ENCODE data around the gene PIGH. TPM values are rescaled to one million over a fixed set of nuclear protein-coding genes. Genes with fewer than 3 reads are reported as not detected.

Gene PIGH
- total RNA-seq, 1 donor from 2014 or later = 15.8 TPM

DNA sequence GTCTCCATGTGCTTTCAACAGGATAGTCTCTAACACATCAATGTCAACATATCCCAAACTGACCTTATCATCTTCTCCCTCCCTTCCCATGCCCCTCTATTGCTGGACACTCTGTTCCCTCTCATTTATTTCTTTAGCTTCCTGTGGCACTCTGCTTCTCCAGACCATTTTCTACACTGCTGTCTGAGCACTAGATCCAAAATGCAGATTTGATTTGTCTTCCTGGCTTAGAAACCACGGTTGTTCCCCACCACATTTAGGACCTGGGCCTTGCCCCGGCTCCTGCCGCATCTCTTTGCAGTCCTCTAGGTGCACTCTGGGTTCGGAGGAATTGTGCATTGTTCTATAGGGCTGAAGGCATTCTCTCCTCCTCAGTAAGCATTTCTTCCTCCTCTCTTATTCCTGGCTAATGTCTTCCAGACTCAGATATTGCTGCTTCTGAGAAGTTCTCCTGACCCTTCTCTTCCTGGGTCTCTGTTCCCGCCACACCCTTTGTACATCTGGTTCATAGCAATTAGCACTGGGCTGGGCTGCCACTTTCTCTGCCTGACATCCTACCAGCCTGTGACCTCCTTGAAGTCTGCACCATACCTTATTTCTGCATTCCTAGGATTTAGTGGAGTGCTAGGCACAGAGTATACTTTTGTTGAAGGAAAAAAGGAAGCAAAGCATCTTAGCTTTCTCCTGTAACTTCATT, 33.5 kb upstream of the PIGH start:
- Histone ChIP-seq H3K9me3 (ENCODE audit: low read depth) (no peaks in the 10 kb centered on the region), H3K27me3 (no peaks in the 10 kb centered on the region), H3K9ac (no peak overlapping the region), H2AFZ (replicated peaks) (no peak overlapping the region), H3K36me3 (no peaks in the 10 kb centered on the region), H4K20me1 (ENCODE audit: low read depth) (no peaks in the 10 kb centered on the region), H3K4me3 (no peak overlapping the region), H3F3A (ENCODE audit: low read depth) (no peaks in the 10 kb centered on the region), H3K4me2 (no peak overlapping the region), H3K27ac (no peak overlapping the region), H3K4me1 (no peaks in the 10 kb centered on the region), H3K79me2 (ENCODE audit: low read depth) (no peaks in the 10 kb centered on the region)
- Mint-ChIP-seq H3K27me3 (ENCODE audit: insufficient read depth, low read depth) (no peaks in the 10 kb centered on the region), H3K36me3 (peaks cover 11% of the 10 kb centered on the region), H3K27ac (no peak overlapping the region), H3K4me1 (no peaks in the 10 kb centered on the region), H3K9me3 (no peaks in the 10 kb centered on the region), H3K4me3 (no peak overlapping the region)
- no peak for DNase-seq (ENCODE audit: low spot score)
- TF ChIP-seq, protein P1, sequence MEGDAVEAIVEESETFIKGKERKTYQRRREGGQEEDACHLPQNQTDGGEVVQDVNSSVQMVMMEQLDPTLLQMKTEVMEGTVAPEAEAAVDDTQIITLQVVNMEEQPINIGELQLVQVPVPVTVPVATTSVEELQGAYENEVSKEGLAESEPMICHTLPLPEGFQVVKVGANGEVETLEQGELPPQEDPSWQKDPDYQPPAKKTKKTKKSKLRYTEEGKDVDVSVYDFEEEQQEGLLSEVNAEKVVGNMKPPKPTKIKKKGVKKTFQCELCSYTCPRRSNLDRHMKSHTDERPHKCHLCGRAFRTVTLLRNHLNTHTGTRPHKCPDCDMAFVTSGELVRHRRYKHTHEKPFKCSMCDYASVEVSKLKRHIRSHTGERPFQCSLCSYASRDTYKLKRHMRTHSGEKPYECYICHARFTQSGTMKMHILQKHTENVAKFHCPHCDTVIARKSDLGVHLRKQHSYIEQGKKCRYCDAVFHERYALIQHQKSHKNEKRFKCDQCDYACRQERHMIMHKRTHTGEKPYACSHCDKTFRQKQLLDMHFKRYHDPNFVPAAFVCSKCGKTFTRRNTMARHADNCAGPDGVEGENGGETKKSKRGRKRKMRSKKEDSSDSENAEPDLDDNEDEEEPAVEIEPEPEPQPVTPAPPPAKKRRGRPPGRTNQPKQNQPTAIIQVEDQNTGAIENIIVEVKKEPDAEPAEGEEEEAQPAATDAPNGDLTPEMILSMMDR (IDR thresholded peaks at IDR 0.05) = no peak
- TF ChIP-seq EZH2phosphoT487 (IDR thresholded peaks at IDR 0.05) (no peak), EZH2 (IDR thresholded peaks at IDR 0.05) (no peak)

DNA sequence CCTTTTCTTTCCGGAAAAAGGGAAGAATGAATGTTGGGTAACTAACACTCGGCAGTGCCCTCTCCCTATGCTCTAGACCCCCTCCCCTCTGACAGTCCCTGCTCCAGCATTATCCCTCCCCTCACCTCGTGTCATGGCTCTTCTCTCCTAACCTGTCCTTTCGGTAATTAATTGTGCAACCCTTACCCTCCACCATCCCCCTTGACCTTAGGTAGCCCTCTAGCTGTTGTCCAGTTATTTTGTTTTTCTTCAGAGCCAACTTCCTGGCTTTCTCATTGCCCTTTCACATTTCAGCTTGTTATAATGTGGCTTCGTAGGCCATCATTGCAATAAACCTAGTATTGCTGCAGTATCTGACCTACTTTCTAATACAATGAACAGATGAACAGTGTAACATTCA, 30.9 kb upstream of the PIGH start:
- Histone ChIP-seq H3K4me1 (no peaks in the 10 kb centered on the region), H2AFZ (replicated peaks) (no peak overlapping the region), H3K4me2 (no peak overlapping the region), H3K9me3 (ENCODE audit: low read depth) (no peaks in the 10 kb centered on the region), H3K4me3 (no peak overlapping the region), H3K79me2 (ENCODE audit: low read depth) (no peaks in the 10 kb centered on the region), H3K27ac (no peak overlapping the region), H3K9ac (no peak overlapping the region), H3K36me3 (no peaks in the 10 kb centered on the region), H4K20me1 (ENCODE audit: low read depth) (no peaks in the 10 kb centered on the region), H3K27me3 (no peaks in the 10 kb centered on the region), H3F3A (ENCODE audit: low read depth) (no peaks in the 10 kb centered on the region)
- peaks cover 11% of the 10 kb centered on the region for H3K36me3 Mint-ChIP-seq
- H3K4me1 Mint-ChIP-seq = no peaks in the 10 kb centered on the region
- no peak for DNase-seq (ENCODE audit: low spot score)
- no peak overlapping the region for H3K27ac Mint-ChIP-seq
- TF ChIP-seq, protein P1 (IDR thresholded peaks at IDR 0.05) = no peak
- TF ChIP-seq EZH2 (IDR thresholded peaks at IDR 0.05) (no peak), EZH2phosphoT487 (IDR thresholded peaks at IDR 0.05) (no peak)
- no peaks in the 10 kb centered on the region for H3K9me3 Mint-ChIP-seq
- H3K27me3 Mint-ChIP-seq (ENCODE audit: insufficient read depth, low read depth) = no peaks in the 10 kb centered on the region
- no peak overlapping the region for H3K4me3 Mint-ChIP-seq

DNA sequence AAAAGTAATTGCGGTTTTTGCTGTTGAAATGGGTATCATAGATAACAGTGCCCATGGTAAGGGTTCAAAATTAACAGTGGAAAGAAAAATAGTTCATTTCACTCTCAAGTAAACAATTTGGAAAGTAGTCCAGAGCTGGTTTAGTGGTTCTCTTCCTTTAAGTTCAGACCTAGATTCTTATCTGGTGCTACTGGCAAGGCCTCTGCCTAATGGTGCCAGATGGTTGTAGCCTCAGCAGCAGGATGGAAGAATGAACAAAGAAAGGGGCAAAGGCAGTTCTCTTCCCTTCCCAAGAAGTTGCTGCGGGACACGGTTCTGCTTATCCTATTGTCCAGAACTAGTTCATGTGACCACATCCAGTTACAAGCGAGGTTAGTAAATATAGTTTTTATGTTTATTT, 30.1 kb upstream of the PIGH start:
- no peak overlapping the region for H3K4me3 Mint-ChIP-seq
- no peak overlapping the region for H2AFZ ChIP-seq (replicated peaks)
- peaks cover 11% of the 10 kb centered on the region for H3K36me3 Mint-ChIP-seq
- no peak overlapping the region for H3K4me2 ChIP-seq
- DNase-seq (ENCODE audit: low spot score) = no peak
- H3K27ac ChIP-seq = no peak overlapping the region
- no peaks in the 10 kb centered on the region for H3K36me3 ChIP-seq
- H3K79me2 ChIP-seq (ENCODE audit: low read depth) = no peaks in the 10 kb centered on the region
- H3K27me3 Mint-ChIP-seq (ENCODE audit: insufficient read depth, low read depth) = no peaks in the 10 kb centered on the region
- H3K4me1 Mint-ChIP-seq = no peaks in the 10 kb centered on the region
- no peak overlapping the region for H3K4me3 ChIP-seq
- H3K4me1 ChIP-seq = no peaks in the 10 kb centered on the region
- no peaks in the 10 kb centered on the region for H3K9me3 Mint-ChIP-seq
- no peak overlapping the region for H3K9ac ChIP-seq
- no peaks in the 10 kb centered on the region for H3K27me3 ChIP-seq
- no peak overlapping the region for H3K27ac Mint-ChIP-seq
- H4K20me1 ChIP-seq (ENCODE audit: low read depth) = no peaks in the 10 kb centered on the region
- H3K9me3 ChIP-seq (ENCODE audit: low read depth) = no peaks in the 10 kb centered on the region
- no peaks in the 10 kb centered on the region for H3F3A ChIP-seq (ENCODE audit: low read depth)
- TF ChIP-seq EZH2phosphoT487 (IDR thresholded peaks at IDR 0.05) (no peak), EZH2 (IDR thresholded peaks at IDR 0.05) (no peak)
- TF ChIP-seq, protein P1 (IDR thresholded peaks at IDR 0.05) = no peak

All from neural progenitor cell (in vitro differentiated cells).